8988T (cell line): ENCODE data around the gene CACNB3.

Source experiments
- DNase-seq: peaks from one replicate; pipeline ENCODE4 v3.0.0; 2011

CACNB3 gene

GRCh38 chr12:48788854-48789775 lies 29.2 kb upstream of the CACNB3 start, which contains the start of gene ADCY6:
TSS of gene ADCY6 (minus strand) at chr12:48789089. CDS start at chr12:48783434, 5,655 bp downstream.
- peak; percentile 90 for DNase-seq

- no peak for DNase-seq
Measured at GRCh38 chr12:48789858-48790326, 28.4 kb upstream of the CACNB3 start.

GRCh38 chr12:48793696-48794095 lies 24.6 kb upstream of the CACNB3 start:
- DNase-seq: no peak

- DNase-seq: no peak
Measured at GRCh38 chr12:48794870-48795269, 23.4 kb upstream of the CACNB3 start.

GRCh38 chr12:48795550-48796455 lies 22.5 kb upstream of the CACNB3 start:
- peak; percentile 78 for DNase-seq

GRCh38 chr12:48796976-48797375 lies 21.3 kb upstream of the CACNB3 start:
- DNase-seq: no peak

GRCh38 chr12:48800457-48800856 lies 17.8 kb upstream of the CACNB3 start:
- no peak for DNase-seq

- DNase-seq: no peak
Measured at GRCh38 chr12:48800971-48801370, 17.3 kb upstream of the CACNB3 start.

- DNase-seq: no peak
Measured at GRCh38 chr12:48803675-48804074, 14.6 kb upstream of the CACNB3 start.

- DNase-seq: no peak
Measured at GRCh38 chr12:48807981-48808380, 10.3 kb upstream of the CACNB3 start.

- DNase-seq: no peak
Measured at GRCh38 chr12:48810903-48811431, 7.3 kb upstream of the CACNB3 start.

GRCh38 chr12:48811437-48812090 lies 6.7 kb upstream of the CACNB3 start:
- DNase-seq: no peak

- DNase-seq: no peak
Measured at GRCh38 chr12:48812389-48812788, 5.9 kb upstream of the CACNB3 start.

GRCh38 chr12:48813465-48814261 lies 4.6 kb upstream of the CACNB3 start:
- no peak for DNase-seq

GRCh38 chr12:48814262-48815125 lies 3.8 kb upstream of the CACNB3 start:
- peak; percentile 86 for DNase-seq

GRCh38 chr12:48815126-48816110 lies 2.9 kb upstream of the CACNB3 start:
- DNase-seq: peak; percentile 62

GRCh38 chr12:48816143-48816854 lies 2.0 kb upstream of the CACNB3 start:
- DNase-seq: no peak

GRCh38 chr12:48818831-48819590 lies 715 bp downstream of the CACNB3 start:
- DNase-seq: peak; percentile 51
